SK-N-SH (cell line): Measurements from ENCODE around the gene FAH. TPM values are rescaled to one million over a fixed set of nuclear protein-coding genes. Genes with fewer than 3 reads are reported as not detected.

ENCODE experiments used
- CTCF ChIA-PET: fragments of 300-600, 350-600 bp; formaldehyde crosslinking; extraction: SDS; loops from one replicate; lab custom pipeline; 2021; lab: Yijun Ruan, JAX
- POLR2A ChIA-PET: fragments of 350-600 bp; sonication (Branson Sonifier 250); formaldehyde crosslinking; extraction: SDS; loops from one replicate; lab custom pipeline; 2020; ENCODE audit warnings: antibody characterized with exemption, inconsistent platforms; lab: Yijun Ruan, JAX
- DNase-seq: peaks from one replicate; pipeline ENCODE4 v3.0.0; 2012
- H2AFZ ChIP-seq: fragments of 200-600 bp; sonication (generic); 2 replicates; pipeline ENCODE4 v1.8.1; 2016; ENCODE audit warnings: antibody characterized with exemption, mild to moderate bottlenecking, low read depth
- H3F3A ChIP-seq: fragments of 200-600 bp; sonication (generic); replicated peaks from 2 replicates; pipeline ENCODE3; 2016; ENCODE audit warnings: antibody characterized with exemption, mild to moderate bottlenecking; ENCODE audit not compliant: insufficient read depth
- H3K27ac ChIP-seq, 2 experiments: fragments of 200-500 bp in 1 of 2; fragments of 200-600 bp in 1 of 2; sonication (Bioruptor generic) in 1 of 2; sonication (generic), shearing (Covaris generic) in 1 of 2; 2 replicates each; pipeline versions ENCODE4 v1.5.1 to v1.6.1; 2014 to 2016; ENCODE audit warnings: low read depth in 2 of 2, inconsistent platforms in 1 of 2, low read length in 1 of 2, mild to moderate bottlenecking in 1 of 2, mixed read lengths in 1 of 2
- H3K27me3 ChIP-seq: fragments of 200-600 bp; sonication (generic), shearing (Covaris generic); 2 replicates; pipeline ENCODE4 v1.6.1; 2016; ENCODE audit warnings: mixed run types; ENCODE audit not compliant: insufficient read depth
- H3K36me3 ChIP-seq, 2 experiments: fragments of 200-500 bp in 1 of 2; fragments of 200-600 bp in 1 of 2; sonication (Bioruptor generic) in 1 of 2; sonication (generic) in 1 of 2; replicated peaks in 1 of 2; 2 replicates each; pipeline versions ENCODE3 to v1.5.1; 2014 to 2016; ENCODE audit warnings: low read length in 1 of 2, mild to moderate bottlenecking in 1 of 2; ENCODE audit not compliant: insufficient read depth in 2 of 2, control insufficient read depth in 1 of 2
- H3K4me1 ChIP-seq, 2 experiments: fragments of 200-500 bp in 1 of 2; fragments of 200-600 bp in 1 of 2; sonication (Bioruptor generic) in 1 of 2; sonication (generic), shearing (Covaris generic) in 1 of 2; 2 replicates each; pipeline versions ENCODE4 v1.5.1 to v1.6.1; 2014 to 2016; ENCODE audit warnings: low read depth in 1 of 2, low read length in 1 of 2, mixed run types in 1 of 2; ENCODE audit not compliant: insufficient read depth in 2 of 2, control insufficient read depth in 1 of 2
- H3K4me2 ChIP-seq: fragments of 200-600 bp; sonication (generic), shearing (Covaris generic); 2 replicates; pipeline ENCODE4 v1.6.1; 2017; ENCODE audit warnings: mixed run types
- H3K4me3 ChIP-seq, 2 experiments: fragments of 200-500 bp in 1 of 2; fragments of 200-600 bp in 1 of 2; sonication (Bioruptor generic) in 1 of 2; sonication (generic), shearing (Covaris generic) in 1 of 2; 2 replicates each; pipeline versions ENCODE4 v1.5.1 to v1.8.1; 2014 to 2016; ENCODE audit warnings: low read depth in 2 of 2, inconsistent platforms in 1 of 2, low read length in 1 of 2, mild to moderate bottlenecking in 1 of 2, mixed read lengths in 1 of 2, moderate library complexity in 1 of 2
- H3K79me2 ChIP-seq: fragments of 200-600 bp; sonication (generic); 2 replicates; pipeline ENCODE4 v1.8.1; 2017; ENCODE audit warnings: mild to moderate bottlenecking; ENCODE audit not compliant: insufficient read depth
- H3K9ac ChIP-seq: fragments of 200-600 bp; sonication (generic); 2 replicates; pipeline ENCODE4 v1.6.1; 2017; ENCODE audit warnings: mixed run types
- H3K9me2 ChIP-seq: fragments of 200-600 bp; sonication (generic); 2 replicates; pipeline ENCODE4 v1.6.1; 2017; ENCODE audit warnings: mixed run types
- H3K9me3 ChIP-seq: fragments of 200-600 bp; sonication (generic); 2 replicates; pipeline ENCODE4 v1.6.1; 2017; ENCODE audit warnings: mixed run types, mild to moderate bottlenecking, moderate library complexity
- H4K20me1 ChIP-seq: fragments of 200-600 bp; sonication (generic); 2 replicates; pipeline ENCODE4 v1.6.1; 2017; ENCODE audit warnings: mild to moderate bottlenecking, mixed run types; ENCODE audit not compliant: insufficient read depth
- CHD2 ChIP-seq: fragments of 150-350 bp; IDR thresholded peaks from 2 replicates; pipeline ENCODE4 v1.6.1; 2018; ENCODE audit warnings: low read length; ENCODE audit not compliant: partially characterized antibody
- CTCF ChIP-seq: fragments of 200-600 bp; sonication (generic); IDR thresholded peaks from 2 replicates; pipeline ENCODE4 v1.6.1; 2017; ENCODE audit warnings: antibody characterized with exemption, mild to moderate bottlenecking, moderate library complexity
- ELF1 ChIP-seq: IDR thresholded peaks from 2 replicates; pipeline ENCODE4 v1.4.0; 2012
- EP300 ChIP-seq, 2 experiments: IDR thresholded peaks; 2 replicates each; pipeline versions ENCODE4 v1.4.0 to v1.6.1; 2012; ENCODE audit warnings: borderline replicate concordance in 1 of 2, low read depth in 1 of 2, low read length in 1 of 2
- EZH2phosphoT487 ChIP-seq: fragments of 200-600 bp; sonication (generic); IDR thresholded peaks from 2 replicates; pipeline ENCODE4 v1.6.1; 2017; ENCODE audit warnings: low read depth, mixed run types, mild to moderate bottlenecking, antibody characterized with exemption, moderate library complexity, borderline replicate concordance
- FOSL2 ChIP-seq: IDR thresholded peaks from 2 replicates; pipeline ENCODE4 v1.4.0; 2012; ENCODE audit warnings: low read depth, mild to moderate bottlenecking, moderate library complexity, borderline replicate concordance
- FOXM1 ChIP-seq: IDR thresholded peaks from 2 replicates; pipeline ENCODE4 v1.4.0; 2012; ENCODE audit warnings: low read depth, mild to moderate bottlenecking
- IRF3 ChIP-seq: fragments of 150-350 bp; IDR thresholded peaks from 2 replicates; pipeline ENCODE4 v1.6.1; 2016; ENCODE audit warnings: mild to moderate bottlenecking, low read depth, low read length
- JUND ChIP-seq: IDR thresholded peaks from 2 replicates; pipeline ENCODE4 v1.4.0; 2012
- MAX ChIP-seq: IDR thresholded peaks from 2 replicates; pipeline ENCODE4 v1.4.0; 2012; ENCODE audit warnings: low read depth
- MEF2A ChIP-seq: IDR thresholded peaks from 2 replicates; pipeline ENCODE4 v1.4.0; 2012; ENCODE audit warnings: low read depth, borderline replicate concordance
- NFIC ChIP-seq: IDR thresholded peaks from 2 replicates; pipeline ENCODE4 v1.4.0; 2012; ENCODE audit warnings: borderline replicate concordance
- NRF1 ChIP-seq: IDR thresholded peaks from 2 replicates; pipeline ENCODE4 v1.6.1; 2012; ENCODE audit warnings: low read depth, mild to moderate bottlenecking, low read length
- PBX3 ChIP-seq: IDR thresholded peaks from 2 replicates; pipeline ENCODE4; 2012
- POLR2AphosphoS5 ChIP-seq: IDR thresholded peaks from 2 replicates; pipeline ENCODE4 v1.6.1; 2012; ENCODE audit warnings: low read depth, low read length
- RAD21 ChIP-seq: IDR thresholded peaks from 2 replicates; pipeline ENCODE4 v1.6.1; 2012; ENCODE audit warnings: mild to moderate bottlenecking, low read length
- RCOR1 ChIP-seq: fragments of 150-350 bp; IDR thresholded peaks from 2 replicates; pipeline ENCODE4 v1.6.1; 2017; ENCODE audit warnings: antibody characterized with exemption, low read length
- RFX5 ChIP-seq: IDR thresholded peaks from 2 replicates; pipeline ENCODE4 v1.6.1; 2012; ENCODE audit warnings: mild to moderate bottlenecking, improper control_type of control experiment, low read length
- SIN3A ChIP-seq: IDR thresholded peaks from 2 replicates; pipeline ENCODE4 v1.6.1; 2012; ENCODE audit warnings: low read depth, mild to moderate bottlenecking, low read length, moderate library complexity, borderline replicate concordance
- TAF1 ChIP-seq: IDR thresholded peaks from 2 replicates; pipeline ENCODE4 v1.6.1; 2012; ENCODE audit warnings: low read depth, mild to moderate bottlenecking, low read length, moderate library complexity, borderline replicate concordance
- TCF12 ChIP-seq: IDR thresholded peaks from 2 replicates; pipeline ENCODE4 v1.4.0; 2012
- TEAD4 ChIP-seq: IDR thresholded peaks from 2 replicates; pipeline ENCODE4 v1.4.0; 2012; ENCODE audit warnings: mild to moderate bottlenecking, borderline replicate concordance; ENCODE audit not compliant: insufficient read depth
- USF1 ChIP-seq: IDR thresholded peaks from 2 replicates; pipeline ENCODE4 v1.4.0; 2012; ENCODE audit warnings: low read depth, borderline replicate concordance
- USF2 ChIP-seq: fragments of 150-350 bp; IDR thresholded peaks from 2 replicates; pipeline ENCODE4 v1.6.1; 2017; ENCODE audit warnings: antibody characterized with exemption, low read length, low read depth, borderline replicate concordance
- YY1 ChIP-seq: IDR thresholded peaks from 2 replicates; pipeline ENCODE4 v1.4.0; 2012; ENCODE audit warnings: low read depth, mild to moderate bottlenecking
- ZBTB33 ChIP-seq: IDR thresholded peaks from 2 replicates; pipeline ENCODE4 v1.4.0; 2012; ENCODE audit warnings: low read depth, borderline replicate concordance
- whole genome bisulfite sequencing: methylation state at CpG from one replicate; pipeline ENCODE4 v1.1.6; 2017; ENCODE audit warnings: low lambda C conversion rate; 5-methylcytosine and 5-hydroxymethylcytosine counted together
- polyA plus RNA-seq, 3 experiments: library from polyadenylated mRNA; depleted of rRNA; stranded (reverse); fragments of >200 nt; gene quantifications; 2 replicates each; pipeline ENCODE4 v1.2.3, GENCODE V29; 2012

Gene FAH
- polyA plus RNA-seq, 1 of the 3 experiments (the other 2 are of a cell fraction): 34.9 TPM

- H2AFZ ChIP-seq: no peak overlapping the region
- H3F3A ChIP-seq: peaks cover 16% of the 10 kb centered on the region
- ChIA-PET CTCF (no interaction called here), POLR2A (no interaction called here)
- no peak overlapping the region for H3K4me3 ChIP-seq
- no peaks in the 10 kb centered on the region for H3K79me2 ChIP-seq
- no peak for DNase-seq
- H3K27ac ChIP-seq: peak overlapping the region in 1 of 2 experiments; percentile 59; a peak in 2 of 4 replicates
- H3K27me3 ChIP-seq: no peaks in the 10 kb centered on the region
- no peaks in the 10 kb centered on the region for H3K9me3 ChIP-seq
- no peaks in the 10 kb centered on the region for H3K9me2 ChIP-seq
- H4K20me1 ChIP-seq: no peaks in the 10 kb centered on the region
- whole genome bisulfite sequencing: 53% methylated on average over 12 of the region's 17 CpGs
- H3K9ac ChIP-seq: no peak overlapping the region
- peak overlapping the region; percentile 42; the same call in 1 of the 2 replicates for H3K4me2 ChIP-seq
- H3K4me1 ChIP-seq: peaks cover 0 to 11% of the 10 kb centered on the region in 2 experiments; a peak in 2 of 4 replicates
- peaks cover 14 to 27% of the 10 kb centered on the region in 2 experiments for H3K36me3 ChIP-seq
- TF ChIP-seq ZBTB33 (no peak), YY1 (no peak), CTCF (no peak), RAD21 (no peak), PBX3 (no peak), FOXM1 (no peak), JUND (peak; percentile 60), TAF1 (no peak), FOSL2 (peak; percentile 90), RCOR1 (no peak), EP300 (IDR thresholded peaks at IDR 0.05; ENCODE audit: borderline replicate concordance in 1 of 2, low read depth in 1 of 2, low read length in 1 of 2) (peak in 1 of 2 experiments; percentile 34; a peak in 1 of 4 replicates), USF2 (no peak), MAX (peak; percentile 31; the same call in 1 of the 2 replicates), NFIC (peak; percentile 29; the same call in 1 of the 2 replicates), TCF12 (peak; percentile 38; the same call in 1 of the 2 replicates), ELF1 (no peak), RFX5 (no peak), IRF3 (no peak), SIN3A (no peak), CHD2 (no peak), POLR2AphosphoS5 (peak; percentile 53; the same call in 1 of the 2 replicates), MEF2A (peak; percentile 84), TEAD4 (no peak), NRF1 (no peak), EZH2phosphoT487 (no peak), USF1 (no peak)
Observed at GRCh38 chr15:80179025-80179759, 26.4 kb downstream of the FAH start.
